ENCODE data around the gene MVB12B. TPM values are rescaled to one million over a fixed set of nuclear protein-coding genes. Genes with fewer than 3 reads are reported as not detected.

MVB12B gene
- total RNA-seq, 1 experiment from 2014 or later = 5.7 TPM

DNA sequence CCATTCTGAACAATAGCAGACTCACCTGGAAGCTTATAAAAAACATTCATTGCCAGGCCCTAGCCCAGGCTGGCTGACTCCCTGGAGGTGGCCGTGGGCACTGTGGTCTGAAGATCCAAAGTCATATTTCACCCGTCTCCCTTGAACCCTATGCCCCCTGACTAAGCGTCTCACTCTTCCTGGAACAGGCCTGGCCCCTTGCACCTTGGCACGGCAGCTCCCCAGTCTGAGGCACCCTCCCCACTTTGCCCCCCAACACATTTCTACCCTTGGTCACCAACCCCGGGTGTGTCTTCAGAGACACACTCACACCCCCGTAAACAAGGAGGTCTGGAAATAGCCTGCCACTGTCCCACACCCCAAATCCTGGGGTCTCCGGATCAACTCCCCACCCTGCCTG, 218.5 kb downstream of the MVB12B start:
- Mint-ChIP-seq H3K4me1 (no peaks in the 10 kb centered on the region), H3K4me3 (no peak overlapping the region), H3K9me3 (peaks cover 5% of the 10 kb centered on the region), H3K27me3 (ENCODE audit: low read depth) (no peaks in the 10 kb centered on the region; the same call in 1 of the 2 replicates), H3K36me3 (peaks cover 5% of the 10 kb centered on the region), H3K27ac (no peak overlapping the region)
- CTCF ChIA-PET = interaction anchor here (1.7 to 4.1 kb wide), 3 partner anchors 11 to 45 kb away, joined by 5 to 18 read pairs (median 7); no protein-coding TSS in a partner anchor
- no peak for DNase-seq (ENCODE audit: low spot score)
- TF ChIP-seq ZNF396 (CRISPR knock-in tag; IDR thresholded peaks at IDR 0.05; ENCODE audit: borderline replicate concordance) (no peak), PRRX2 (CRISPR knock-in tag; IDR thresholded peaks at IDR 0.05) (no peak), CREM (CRISPR knock-in tag; IDR thresholded peaks at IDR 0.05) (no peak), RELA (CRISPR knock-in tag; IDR thresholded peaks at IDR 0.05; ENCODE audit: borderline replicate concordance) (no peak), ZNF263 (CRISPR knock-in tag; IDR thresholded peaks at IDR 0.05; ENCODE audit: low read depth) (no peak), SMAD4 (CRISPR knock-in tag; IDR thresholded peaks at IDR 0.05) (no peak)
- TF ChIP-seq, protein P1, sequence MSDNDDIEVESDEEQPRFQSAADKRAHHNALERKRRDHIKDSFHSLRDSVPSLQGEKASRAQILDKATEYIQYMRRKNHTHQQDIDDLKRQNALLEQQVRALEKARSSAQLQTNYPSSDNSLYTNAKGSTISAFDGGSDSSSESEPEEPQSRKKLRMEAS (CRISPR knock-in tag; IDR thresholded peaks at IDR 0.05) = no peak
- POLR2A ChIA-PET = no interaction called here
- ATAC-seq = no peak

DNA sequence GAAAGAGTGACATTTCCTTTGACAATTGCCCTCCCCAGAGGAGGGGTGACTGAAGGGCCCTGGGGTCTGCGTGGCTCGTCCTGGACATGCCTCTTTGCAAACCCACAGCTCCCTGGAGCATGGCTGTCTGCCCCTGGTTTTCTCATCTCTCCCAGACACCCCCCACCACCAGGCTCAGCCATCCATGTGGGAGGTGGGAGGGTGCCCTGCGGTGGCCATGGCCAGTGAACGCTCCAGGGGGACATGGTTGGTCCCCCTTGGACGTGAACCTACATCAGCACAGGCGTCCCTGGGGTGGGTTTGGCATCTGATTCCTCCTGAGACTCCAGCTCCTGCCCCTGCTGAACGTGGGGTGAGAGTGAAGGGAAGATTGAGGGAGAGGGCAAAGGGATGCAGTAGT, 219.4 kb downstream of the MVB12B start:
- ChIA-PET CTCF (interaction anchor here (1.2 to 4.1 kb wide), 4 partner anchors 10 to 46 kb away, joined by 3 to 18 read pairs (median 6); no protein-coding TSS in a partner anchor), POLR2A (no interaction called here)
- Mint-ChIP-seq H3K4me1 (no peaks in the 10 kb centered on the region), H3K27ac (no peak overlapping the region), H3K9me3 (peaks cover 5% of the 10 kb centered on the region), H3K4me3 (no peak overlapping the region), H3K27me3 (ENCODE audit: low read depth) (no peaks in the 10 kb centered on the region; the same call in 1 of the 2 replicates), H3K36me3 (peaks cover 5% of the 10 kb centered on the region)
- ATAC-seq (no peak), DNase-seq (ENCODE audit: low spot score) (no peak)
- TF ChIP-seq, protein P2, sequence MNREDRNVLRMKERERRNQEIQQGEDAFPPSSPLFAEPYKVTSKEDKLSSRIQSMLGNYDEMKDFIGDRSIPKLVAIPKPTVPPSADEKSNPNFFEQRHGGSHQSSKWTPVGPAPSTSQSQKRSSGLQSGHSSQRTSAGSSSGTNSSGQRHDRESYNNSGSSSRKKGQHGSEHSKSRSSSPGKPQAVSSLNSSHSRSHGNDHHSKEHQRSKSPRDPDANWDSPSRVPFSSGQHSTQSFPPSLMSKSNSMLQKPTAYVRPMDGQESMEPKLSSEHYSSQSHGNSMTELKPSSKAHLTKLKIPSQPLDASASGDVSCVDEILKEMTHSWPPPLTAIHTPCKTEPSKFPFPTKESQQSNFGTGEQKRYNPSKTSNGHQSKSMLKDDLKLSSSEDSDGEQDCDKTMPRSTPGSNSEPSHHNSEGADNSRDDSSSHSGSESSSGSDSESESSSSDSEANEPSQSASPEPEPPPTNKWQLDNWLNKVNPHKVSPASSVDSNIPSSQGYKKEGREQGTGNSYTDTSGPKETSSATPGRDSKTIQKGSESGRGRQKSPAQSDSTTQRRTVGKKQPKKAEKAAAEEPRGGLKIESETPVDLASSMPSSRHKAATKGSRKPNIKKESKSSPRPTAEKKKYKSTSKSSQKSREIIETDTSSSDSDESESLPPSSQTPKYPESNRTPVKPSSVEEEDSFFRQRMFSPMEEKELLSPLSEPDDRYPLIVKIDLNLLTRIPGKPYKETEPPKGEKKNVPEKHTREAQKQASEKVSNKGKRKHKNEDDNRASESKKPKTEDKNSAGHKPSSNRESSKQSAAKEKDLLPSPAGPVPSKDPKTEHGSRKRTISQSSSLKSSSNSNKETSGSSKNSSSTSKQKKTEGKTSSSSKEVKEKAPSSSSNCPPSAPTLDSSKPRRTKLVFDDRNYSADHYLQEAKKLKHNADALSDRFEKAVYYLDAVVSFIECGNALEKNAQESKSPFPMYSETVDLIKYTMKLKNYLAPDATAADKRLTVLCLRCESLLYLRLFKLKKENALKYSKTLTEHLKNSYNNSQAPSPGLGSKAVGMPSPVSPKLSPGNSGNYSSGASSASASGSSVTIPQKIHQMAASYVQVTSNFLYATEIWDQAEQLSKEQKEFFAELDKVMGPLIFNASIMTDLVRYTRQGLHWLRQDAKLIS (CRISPR knock-in tag; IDR thresholded peaks at IDR 0.05; ENCODE audit: borderline replicate concordance) = no peak
- no peak for TF ChIP-seq GRHL2 (CRISPR knock-in tag; IDR thresholded peaks at IDR 0.05; ENCODE audit: insufficient replicate concordance, severe bottlenecking)
- no peak for TF ChIP-seq FOXP1 (CRISPR knock-in tag; IDR thresholded peaks at IDR 0.05; ENCODE audit: borderline replicate concordance)
- TF ChIP-seq, protein P3, sequence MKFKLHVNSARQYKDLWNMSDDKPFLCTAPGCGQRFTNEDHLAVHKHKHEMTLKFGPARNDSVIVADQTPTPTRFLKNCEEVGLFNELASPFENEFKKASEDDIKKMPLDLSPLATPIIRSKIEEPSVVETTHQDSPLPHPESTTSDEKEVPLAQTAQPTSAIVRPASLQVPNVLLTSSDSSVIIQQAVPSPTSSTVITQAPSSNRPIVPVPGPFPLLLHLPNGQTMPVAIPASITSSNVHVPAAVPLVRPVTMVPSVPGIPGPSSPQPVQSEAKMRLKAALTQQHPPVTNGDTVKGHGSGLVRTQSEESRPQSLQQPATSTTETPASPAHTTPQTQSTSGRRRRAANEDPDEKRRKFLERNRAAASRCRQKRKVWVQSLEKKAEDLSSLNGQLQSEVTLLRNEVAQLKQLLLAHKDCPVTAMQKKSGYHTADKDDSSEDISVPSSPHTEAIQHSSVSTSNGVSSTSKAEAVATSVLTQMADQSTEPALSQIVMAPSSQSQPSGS (CRISPR knock-in tag; IDR thresholded peaks at IDR 0.05; ENCODE audit: borderline replicate concordance, low read depth) = no peak
- TF ChIP-seq SMAD4 (CRISPR knock-in tag; IDR thresholded peaks at IDR 0.05) = no peak
- TF ChIP-seq ZNF232 (CRISPR knock-in tag; IDR thresholded peaks at IDR 0.05) = no peak
- TF ChIP-seq CREM (CRISPR knock-in tag; IDR thresholded peaks at IDR 0.05) = no peak
- TF ChIP-seq, protein P4, sequence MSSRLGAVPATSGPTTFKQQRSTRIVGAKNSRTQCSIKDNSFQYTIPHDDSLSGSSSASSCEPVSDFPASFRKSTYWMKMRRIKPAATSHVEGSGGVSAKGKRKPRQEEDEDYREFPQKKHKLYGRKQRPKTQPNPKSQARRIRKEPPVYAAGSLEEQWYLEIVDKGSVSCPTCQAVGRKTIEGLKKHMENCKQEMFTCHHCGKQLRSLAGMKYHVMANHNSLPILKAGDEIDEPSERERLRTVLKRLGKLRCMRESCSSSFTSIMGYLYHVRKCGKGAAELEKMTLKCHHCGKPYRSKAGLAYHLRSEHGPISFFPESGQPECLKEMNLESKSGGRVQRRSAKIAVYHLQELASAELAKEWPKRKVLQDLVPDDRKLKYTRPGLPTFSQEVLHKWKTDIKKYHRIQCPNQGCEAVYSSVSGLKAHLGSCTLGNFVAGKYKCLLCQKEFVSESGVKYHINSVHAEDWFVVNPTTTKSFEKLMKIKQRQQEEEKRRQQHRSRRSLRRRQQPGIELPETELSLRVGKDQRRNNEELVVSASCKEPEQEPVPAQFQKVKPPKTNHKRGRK (CRISPR knock-in tag; IDR thresholded peaks at IDR 0.05; ENCODE audit: borderline replicate concordance) = no peak
- TF ChIP-seq HMGA2 (CRISPR knock-in tag; IDR thresholded peaks at IDR 0.05) = no peak
- TF ChIP-seq RELA (CRISPR knock-in tag; IDR thresholded peaks at IDR 0.05; ENCODE audit: borderline replicate concordance) = no peak
- no peak for TF ChIP-seq CREB1 (CRISPR knock-in tag; IDR thresholded peaks at IDR 0.05)

DNA sequence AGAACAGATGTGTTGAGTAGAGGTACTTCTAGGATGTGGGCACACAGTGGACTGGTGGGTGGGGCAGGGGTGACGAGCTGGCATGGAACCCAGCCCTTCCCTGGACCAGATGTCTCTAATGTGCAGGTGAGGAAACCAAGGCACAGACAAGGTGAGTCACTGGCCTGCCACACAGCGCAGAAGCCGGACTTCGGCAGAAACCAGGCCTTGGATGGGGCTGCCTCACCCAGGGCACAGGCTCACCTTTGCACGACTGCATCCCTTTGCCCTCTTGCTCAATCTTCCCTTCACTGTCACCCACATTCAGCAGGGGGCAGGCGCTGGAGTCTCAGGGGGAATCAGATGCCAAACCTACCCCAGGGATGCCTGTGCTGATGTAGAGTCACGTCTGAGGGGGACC, 221.7 kb downstream of the MVB12B start:
- H3K4me1 Mint-ChIP-seq = no peaks in the 10 kb centered on the region
- no peaks in the 10 kb centered on the region; the same call in 1 of the 2 replicates for H3K27me3 Mint-ChIP-seq (ENCODE audit: low read depth)
- ATAC-seq = no peak
- ChIA-PET CTCF (interaction anchor here (1.5 kb wide), 1 partner anchor 9 kb away, joined by 6 read pairs; no protein-coding TSS in a partner anchor), POLR2A (no interaction called here)
- DNase-seq (ENCODE audit: low spot score) = no peak
- TF ChIP-seq ELF4 (CRISPR knock-in tag; IDR thresholded peaks at IDR 0.05; ENCODE audit: low read depth) (no peak), SMAD3 (CRISPR knock-in tag; IDR thresholded peaks at IDR 0.05; ENCODE audit: borderline replicate concordance) (no peak), MYBL2 (CRISPR knock-in tag; IDR thresholded peaks at IDR 0.05) (no peak), CBFB (CRISPR knock-in tag; IDR thresholded peaks at IDR 0.05; ENCODE audit: low read depth) (no peak)
- H3K4me3 Mint-ChIP-seq = no peak overlapping the region
- peaks cover 5% of the 10 kb centered on the region for H3K9me3 Mint-ChIP-seq
- peaks cover 5% of the 10 kb centered on the region for H3K36me3 Mint-ChIP-seq
- H3K27ac Mint-ChIP-seq = no peak overlapping the region

Measured in WTC11 (cell line).